OCI-LY1 (cell line): ENCODE measurements around the gene APOC3.

Experiments used
- H2AFZ ChIP-seq: fragments of 200-600 bp; sonication (generic), shearing (Covaris generic); 2 replicates; pipeline ENCODE4 v1.6.0; 2014; ENCODE audit warnings: antibody characterized with exemption, mild to moderate bottlenecking, low read length
- H3F3A ChIP-seq: fragments of 200-600 bp; sonication (generic), shearing (Covaris generic); 2 replicates; pipeline ENCODE4 v1.6.0; 2014; ENCODE audit warnings: mild to moderate bottlenecking, antibody characterized with exemption, low read length, moderate library complexity; ENCODE audit not compliant: insufficient read depth
- H3K27ac ChIP-seq: fragments of 200-600 bp; sonication (generic); 2 replicates; pipeline ENCODE4 v1.5.1; 2014; ENCODE audit warnings: low read length, mixed run types, mild to moderate bottlenecking, low read depth; ENCODE audit not compliant: poor library complexity, severe bottlenecking
- H3K27me3 ChIP-seq: fragments of 200-600 bp; sonication (generic); 2 replicates; pipeline ENCODE4 v1.6.0; 2014; ENCODE audit warnings: antibody characterized with exemption, mild to moderate bottlenecking, low read length, moderate library complexity; ENCODE audit not compliant: insufficient read depth
- H3K36me3 ChIP-seq: fragments of 200-600 bp; sonication (generic); 2 replicates; pipeline ENCODE4 v1.6.1; 2014; ENCODE audit warnings: mild to moderate bottlenecking, antibody characterized with exemption, low read length, moderate library complexity, mixed read lengths; ENCODE audit not compliant: insufficient read depth
- H3K4me1 ChIP-seq: fragments of 200-600 bp; sonication (generic); 2 replicates; pipeline ENCODE4 v1.5.1; 2014; ENCODE audit warnings: mild to moderate bottlenecking, low read length, moderate library complexity; ENCODE audit not compliant: insufficient read depth, severe bottlenecking
- H3K4me2 ChIP-seq: fragments of 200-600 bp; sonication (generic), shearing (Covaris generic); 2 replicates; pipeline ENCODE4 v1.6.1; 2014; ENCODE audit warnings: low read length
- H3K4me3 ChIP-seq: fragments of 200-600 bp; sonication (generic); 2 replicates; pipeline ENCODE4 v1.5.1; 2014; ENCODE audit warnings: low read length, low read depth, mild to moderate bottlenecking, mixed read lengths; ENCODE audit not compliant: poor library complexity, severe bottlenecking
- H3K79me2 ChIP-seq: fragments of 200-600 bp; shearing (Covaris generic); 2 replicates; pipeline ENCODE4 v1.6.1; 2016; ENCODE audit warnings: mixed run types, low read length, mixed read lengths; ENCODE audit not compliant: insufficient read depth
- H3K9ac ChIP-seq: fragments of 200-600 bp; sonication (generic), shearing (Covaris generic); 2 replicates; pipeline ENCODE4 v1.6.1; 2014; ENCODE audit warnings: mild to moderate bottlenecking, low read length, mixed read lengths
- H3K9me2 ChIP-seq: fragments of 200-600 bp; sonication (generic), shearing (Covaris generic); 2 replicates; pipeline ENCODE4 v1.6.1; 2014; ENCODE audit warnings: low read depth, mild to moderate bottlenecking, low read length, mixed read lengths
- H3K9me3 ChIP-seq: fragments of 200-600 bp; shearing (Covaris generic); 2 replicates; pipeline ENCODE4 v1.6.1; 2014; ENCODE audit warnings: low read length, mixed read lengths
- H4K20me1 ChIP-seq: fragments of 200-600 bp; sonication (generic), shearing (Covaris generic); 2 replicates; pipeline ENCODE4 v1.6.0; 2016; ENCODE audit warnings: mild to moderate bottlenecking, low read length; ENCODE audit not compliant: insufficient read depth
- EZH2 ChIP-seq: fragments of 200-600 bp; sonication (generic), shearing (Covaris generic); IDR thresholded peaks from 2 replicates; pipeline ENCODE4 v1.8.0; 2017; ENCODE audit warnings: borderline replicate concordance, mixed run types, mild to moderate bottlenecking, antibody characterized with exemption, low read length, moderate library complexity, mixed read lengths
- TF ChIP-seq, protein P1 (sequence below): fragments of 200-600 bp; sonication (generic), shearing (Covaris generic); IDR thresholded peaks from 2 replicates; pipeline ENCODE4 v1.5.1; 2017; ENCODE audit warnings: mild to moderate bottlenecking, antibody characterized with exemption, low read length, moderate library complexity, mixed read lengths

APOC3 gene

DNA sequence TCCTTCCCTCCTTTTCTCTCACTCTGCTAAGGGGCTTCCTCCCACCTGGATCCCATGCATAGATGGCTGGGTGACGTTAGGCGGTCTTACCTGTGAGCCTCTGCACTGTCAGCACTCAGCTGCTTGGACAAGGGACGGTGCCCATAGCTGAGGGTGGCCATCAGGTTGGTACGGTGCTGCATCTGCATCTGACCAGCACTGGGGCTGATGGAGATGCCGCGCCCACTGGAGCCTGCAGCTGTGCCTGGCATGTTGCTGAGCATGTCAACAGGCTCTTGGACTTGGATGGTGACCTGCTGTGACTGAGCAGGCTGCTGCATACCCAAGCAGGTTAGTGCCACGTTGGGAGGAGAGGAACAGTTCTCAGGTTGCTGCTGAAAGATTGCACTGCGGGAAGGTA is 29.5 kb downstream of the APOC3 start:
- Histone ChIP-seq H3K9me2 (no peaks in the 10 kb centered on the region), H2AFZ (no peak overlapping the region), H4K20me1 (no peaks in the 10 kb centered on the region), H3K9me3 (no peaks in the 10 kb centered on the region), H3F3A (no peaks in the 10 kb centered on the region), H3K4me3 (no peak overlapping the region), H3K9ac (no peak overlapping the region), H3K27me3 (no peaks in the 10 kb centered on the region), H3K79me2 (no peaks in the 10 kb centered on the region), H3K36me3 (peaks cover 87% of the 10 kb centered on the region), H3K27ac (no peak overlapping the region), H3K4me1 (peaks cover 6% of the 10 kb centered on the region), H3K4me2 (no peak overlapping the region)
- TF ChIP-seq, protein P1, sequence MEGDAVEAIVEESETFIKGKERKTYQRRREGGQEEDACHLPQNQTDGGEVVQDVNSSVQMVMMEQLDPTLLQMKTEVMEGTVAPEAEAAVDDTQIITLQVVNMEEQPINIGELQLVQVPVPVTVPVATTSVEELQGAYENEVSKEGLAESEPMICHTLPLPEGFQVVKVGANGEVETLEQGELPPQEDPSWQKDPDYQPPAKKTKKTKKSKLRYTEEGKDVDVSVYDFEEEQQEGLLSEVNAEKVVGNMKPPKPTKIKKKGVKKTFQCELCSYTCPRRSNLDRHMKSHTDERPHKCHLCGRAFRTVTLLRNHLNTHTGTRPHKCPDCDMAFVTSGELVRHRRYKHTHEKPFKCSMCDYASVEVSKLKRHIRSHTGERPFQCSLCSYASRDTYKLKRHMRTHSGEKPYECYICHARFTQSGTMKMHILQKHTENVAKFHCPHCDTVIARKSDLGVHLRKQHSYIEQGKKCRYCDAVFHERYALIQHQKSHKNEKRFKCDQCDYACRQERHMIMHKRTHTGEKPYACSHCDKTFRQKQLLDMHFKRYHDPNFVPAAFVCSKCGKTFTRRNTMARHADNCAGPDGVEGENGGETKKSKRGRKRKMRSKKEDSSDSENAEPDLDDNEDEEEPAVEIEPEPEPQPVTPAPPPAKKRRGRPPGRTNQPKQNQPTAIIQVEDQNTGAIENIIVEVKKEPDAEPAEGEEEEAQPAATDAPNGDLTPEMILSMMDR = no peak
- no peak for TF ChIP-seq EZH2

DNA sequence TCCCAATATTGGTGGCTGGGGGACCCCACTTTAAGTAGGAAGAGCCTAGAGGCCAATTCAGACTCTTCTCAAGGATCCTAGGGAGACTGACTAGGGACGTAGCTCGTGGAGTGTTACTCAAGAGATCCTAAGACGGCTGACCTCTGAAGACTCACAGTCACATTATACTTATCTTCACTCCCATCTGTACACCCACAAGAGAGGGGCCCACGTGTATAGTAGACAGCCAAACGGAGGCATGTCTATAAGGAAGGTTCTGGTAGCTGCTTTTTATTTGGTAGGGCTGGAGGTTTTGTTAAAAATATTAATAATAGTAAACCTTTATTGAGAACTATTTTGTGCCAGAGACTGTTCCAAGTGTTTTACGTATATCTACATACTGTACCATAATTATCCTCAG is 30.6 kb downstream of the APOC3 start:
- H3K36me3 ChIP-seq = peaks cover 89% of the 10 kb centered on the region
- H3K4me1 ChIP-seq = no peaks in the 10 kb centered on the region
- no peak overlapping the region for H3K4me3 ChIP-seq
- H3K9ac ChIP-seq = no peak overlapping the region
- H3K27me3 ChIP-seq = no peaks in the 10 kb centered on the region
- H3K4me2 ChIP-seq = no peak overlapping the region
- no peak overlapping the region for H2AFZ ChIP-seq
- no peaks in the 10 kb centered on the region for H3K79me2 ChIP-seq
- no peaks in the 10 kb centered on the region for H3K9me3 ChIP-seq
- H3K27ac ChIP-seq = no peak overlapping the region
- H3K9me2 ChIP-seq = no peaks in the 10 kb centered on the region
- no peaks in the 10 kb centered on the region for H4K20me1 ChIP-seq
- no peak for TF ChIP-seq EZH2
- TF ChIP-seq, protein P1 = no peak
- H3F3A ChIP-seq = no peaks in the 10 kb centered on the region

DNA sequence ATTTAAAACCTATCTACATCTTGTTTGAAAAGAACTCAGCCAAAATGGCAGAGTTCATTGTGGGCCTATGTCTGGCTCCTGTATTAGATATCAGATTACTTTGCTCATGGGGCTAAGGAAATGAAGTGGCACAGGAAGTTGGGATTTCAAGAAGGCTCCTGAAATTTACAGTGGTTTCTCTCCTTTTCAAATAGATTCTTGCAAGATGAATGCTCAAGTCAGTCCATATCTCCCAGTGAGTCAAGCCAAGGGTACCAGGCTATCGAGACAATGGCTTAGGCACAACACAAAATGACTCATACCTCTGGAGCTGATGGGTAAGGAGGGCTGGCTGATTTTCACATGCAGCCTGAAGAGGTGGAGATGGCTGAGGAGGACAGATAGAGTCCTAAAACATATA is 31.8 kb downstream of the APOC3 start:
- TF ChIP-seq, protein P1 = no peak
- no peak for TF ChIP-seq EZH2
- Histone ChIP-seq H3K9me2 (no peaks in the 10 kb centered on the region), H3K4me3 (no peak overlapping the region), H3K4me1 (no peaks in the 10 kb centered on the region), H4K20me1 (no peaks in the 10 kb centered on the region), H2AFZ (no peak overlapping the region), H3K36me3 (peaks cover 87% of the 10 kb centered on the region), H3K27me3 (no peaks in the 10 kb centered on the region), H3K9ac (no peak overlapping the region), H3K27ac (no peak overlapping the region), H3K4me2 (no peak overlapping the region), H3K9me3 (no peaks in the 10 kb centered on the region), H3F3A (no peaks in the 10 kb centered on the region), H3K79me2 (no peaks in the 10 kb centered on the region)
